GM18867 (cell line): ENCODE measurements around the gene MTARC2.
"Not testable (repeated sequence)": the region's sequence is repeated elsewhere in the genome, so short reads cannot be mapped to it uniquely, and the experiment has no call there.

Experiments used
- ATAC-seq: cut with Tn5 transposase; IDR thresholded peaks from one replicate; pipeline ENCODE4 v1.9.1; 2021; ENCODE audit warnings: mild to moderate bottlenecking, moderate library complexity; ENCODE audit not compliant: unreplicated experiment

Gene MTARC2

DNA sequence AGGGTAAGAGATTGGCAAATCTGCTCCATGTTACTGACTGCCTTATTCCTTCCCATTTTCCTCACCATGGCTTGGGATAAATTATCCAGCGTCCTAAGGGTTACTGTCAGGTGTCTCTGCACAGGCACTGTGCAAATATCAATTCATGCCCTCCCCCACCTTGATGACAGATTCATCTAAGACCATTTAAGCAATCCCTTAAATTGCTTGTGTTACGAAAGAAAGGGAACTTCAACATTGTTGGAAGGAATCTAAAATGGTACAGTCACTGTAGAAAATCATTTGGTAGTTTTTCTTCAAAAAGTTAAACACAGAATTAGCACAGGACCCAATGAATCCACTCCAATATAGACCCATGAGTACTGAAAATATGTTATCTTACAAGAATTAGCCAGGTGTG is 17.6 kb upstream of the MTARC2 start:
- ATAC-seq: no peak

- no peak for ATAC-seq
These were observed 16.0 kb upstream of the MTARC2 start for GRCh38 chr1:220732137-220732536.

DNA sequence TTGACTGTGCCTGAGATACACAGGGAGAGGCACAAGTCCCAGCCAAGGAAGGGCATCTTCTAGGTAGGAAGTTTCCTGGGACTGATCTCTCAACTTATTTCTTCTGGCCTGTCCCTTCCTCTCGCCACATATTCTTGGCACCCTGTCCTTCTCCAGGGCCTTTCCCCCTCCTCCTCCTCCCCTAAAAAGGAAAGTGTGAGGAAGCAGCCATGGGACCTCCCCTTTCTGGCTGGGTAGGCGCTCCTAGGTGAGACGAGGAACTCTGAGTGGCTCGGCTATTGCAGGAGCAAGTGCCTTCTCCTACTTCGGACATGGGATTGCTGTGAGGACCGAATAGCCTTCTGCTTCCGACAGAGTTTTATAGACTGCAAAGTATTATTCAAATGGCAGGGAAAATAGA is 15.5 kb upstream of the MTARC2 start:
- peak; percentile 8 for ATAC-seq

- peak; percentile 95 for ATAC-seq
These were observed 15.0 kb upstream of the MTARC2 start for GRCh38 chr1:220733086-220733601.

- ATAC-seq: no peak
These were observed 13.4 kb upstream of the MTARC2 start for GRCh38 chr1:220734571-220735326.

DNA sequence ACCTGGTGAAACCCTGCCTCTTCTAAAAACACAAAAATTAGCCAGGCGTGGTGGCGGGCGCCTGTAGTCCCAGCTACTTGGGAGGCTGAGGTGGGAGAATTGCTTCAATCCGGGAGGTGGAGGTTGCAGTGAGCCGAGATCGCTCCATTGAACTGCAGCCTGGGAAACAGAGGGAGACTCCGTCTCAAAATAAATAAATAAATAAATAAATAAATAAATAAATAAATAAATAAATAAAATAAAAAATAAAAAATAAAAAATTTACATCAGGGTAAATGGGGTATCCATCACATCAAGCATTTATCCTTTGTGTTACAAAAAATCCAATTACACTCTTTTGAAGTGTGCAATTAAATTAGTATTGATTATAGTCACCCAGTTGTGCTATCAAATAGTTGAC is 11.8 kb upstream of the MTARC2 start:
- not testable (repeated sequence) for ATAC-seq

GRCh38 chr1:220741349-220741748 is 6.8 kb upstream of the MTARC2 start:
- ATAC-seq: no peak

DNA sequence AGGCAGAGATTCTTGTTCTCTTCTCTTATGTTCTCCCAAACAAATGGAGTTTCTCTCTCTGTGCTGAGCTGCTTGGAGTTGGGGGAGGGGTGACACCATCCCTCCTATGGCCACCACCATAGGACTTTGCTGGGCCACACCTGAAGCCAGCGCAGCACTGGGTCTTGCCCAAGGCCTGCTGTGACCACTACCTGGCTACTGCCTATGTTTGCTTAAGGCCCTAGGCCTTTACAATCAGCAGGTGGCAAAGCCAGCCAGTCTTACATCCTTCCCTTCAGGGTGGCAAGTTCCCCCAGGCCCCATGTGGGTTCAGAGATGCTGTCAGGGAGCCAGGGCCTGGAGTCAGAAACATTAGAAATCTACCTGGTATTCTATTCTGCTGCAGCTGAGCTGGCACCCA is 6.3 kb upstream of the MTARC2 start:
- no peak for ATAC-seq

GRCh38 chr1:220742520-220742919 is 5.6 kb upstream of the MTARC2 start:
- no peak for ATAC-seq

GRCh38 chr1:220746851-220747250 is 1.3 kb upstream of the MTARC2 start:
- ATAC-seq: no peak

GRCh38 chr1:220747437-220748088 is 559 bp upstream of the MTARC2 start:
- no peak for ATAC-seq

DNA sequence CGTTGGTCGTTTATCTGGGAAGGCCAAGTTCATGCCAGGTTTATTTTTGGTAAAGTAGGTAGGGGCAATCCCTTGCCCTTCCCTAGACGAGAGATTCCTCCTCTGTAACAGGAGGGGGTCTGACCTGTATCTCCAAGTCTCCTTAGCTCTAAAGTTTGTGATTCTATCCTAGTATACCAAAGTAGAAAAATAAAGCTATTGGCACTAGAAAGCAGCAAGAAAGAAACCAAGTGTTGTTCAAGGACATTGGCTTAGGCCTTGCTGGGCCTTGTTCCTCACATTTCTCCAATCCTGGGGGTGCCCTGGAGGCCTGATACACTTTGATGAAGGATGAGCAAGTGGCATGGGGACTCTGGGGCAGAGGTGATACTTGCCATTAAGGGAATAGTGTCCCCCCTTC is 814 bp downstream of the MTARC2 start:
- no peak for ATAC-seq

DNA sequence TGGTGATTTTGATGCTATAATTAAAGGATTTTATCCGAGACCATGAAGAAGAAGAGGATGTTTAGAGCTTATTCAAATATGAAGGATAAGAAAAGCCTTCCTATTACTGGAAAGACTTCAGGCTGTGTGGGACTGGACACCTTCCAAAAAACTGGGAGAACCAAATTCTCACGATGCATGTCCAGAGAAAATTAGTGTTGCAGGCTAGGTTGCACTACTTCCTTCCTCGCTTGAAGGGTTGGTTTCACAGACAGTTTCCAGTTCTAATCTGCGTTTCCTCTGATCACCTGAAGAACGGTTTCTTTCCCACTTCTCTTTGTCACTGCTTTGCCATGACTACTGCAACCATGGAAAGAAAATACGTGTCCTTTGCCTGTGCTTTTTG is 2.0 kb downstream of the MTARC2 start:
- no peak for ATAC-seq

GRCh38 chr1:220751111-220751510 is 3.0 kb downstream of the MTARC2 start:
- ATAC-seq: no peak

DNA sequence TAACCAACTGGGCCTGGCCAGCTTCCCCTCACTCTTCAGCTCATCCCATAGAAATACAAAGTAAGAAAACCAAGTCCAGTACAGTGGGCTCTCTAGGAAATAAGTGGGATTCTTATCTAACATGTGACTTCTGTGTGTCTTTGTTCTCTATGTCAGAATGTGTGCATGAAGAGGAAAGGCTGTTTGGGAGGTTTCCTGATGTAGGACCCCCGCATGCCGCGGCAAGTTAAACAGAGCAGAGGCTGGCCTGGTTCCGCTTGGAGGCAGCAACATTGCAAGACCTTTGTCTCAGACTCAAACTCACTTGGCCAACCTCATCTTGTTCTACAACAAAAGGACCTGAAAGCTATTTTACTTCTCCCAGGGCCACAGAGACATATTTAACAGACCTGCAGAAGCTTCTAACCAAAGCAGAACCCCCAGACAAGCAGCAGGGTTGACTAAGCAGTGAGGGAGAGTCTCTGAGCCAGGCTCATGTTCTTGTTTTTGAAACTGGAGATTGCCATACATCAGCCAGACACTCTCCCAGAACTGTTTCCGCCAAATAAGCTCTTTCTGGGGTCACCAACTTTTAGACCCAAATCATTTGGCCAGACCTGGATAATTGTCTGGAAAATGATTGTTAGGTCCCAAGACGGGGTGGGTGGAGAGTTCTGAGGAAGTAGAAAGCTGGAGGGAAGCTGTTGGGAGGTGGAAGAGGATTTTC is 6.2 kb downstream of the MTARC2 start:
- ATAC-seq: no peak

- no peak for ATAC-seq
These were observed 6.8 kb downstream of the MTARC2 start for GRCh38 chr1:220754918-220755295.

GRCh38 chr1:220755309-220755708 is 7.2 kb downstream of the MTARC2 start:
- no peak for ATAC-seq

GRCh38 chr1:220757441-220757840 is 9.3 kb downstream of the MTARC2 start:
- no peak for ATAC-seq

DNA sequence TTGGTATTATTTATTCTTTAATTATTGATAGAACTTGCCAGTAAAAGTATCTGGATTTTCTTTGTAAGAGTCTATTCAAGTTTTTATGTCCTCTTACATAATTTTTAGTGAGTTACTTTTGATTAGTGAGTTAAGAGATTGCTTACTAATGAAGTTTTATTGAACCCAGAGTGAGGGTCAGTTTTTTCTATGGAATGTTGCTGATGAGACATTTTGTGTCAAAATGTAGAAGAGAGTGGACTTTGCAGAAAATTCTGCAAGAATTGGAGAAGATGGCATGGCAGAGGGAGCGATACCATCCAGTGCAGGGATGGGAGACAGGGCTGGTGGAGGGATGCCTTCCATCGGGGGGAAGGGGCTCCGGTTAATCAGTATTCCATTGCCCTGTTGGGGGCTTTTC is 11.0 kb downstream of the MTARC2 start:
- no peak for ATAC-seq

DNA sequence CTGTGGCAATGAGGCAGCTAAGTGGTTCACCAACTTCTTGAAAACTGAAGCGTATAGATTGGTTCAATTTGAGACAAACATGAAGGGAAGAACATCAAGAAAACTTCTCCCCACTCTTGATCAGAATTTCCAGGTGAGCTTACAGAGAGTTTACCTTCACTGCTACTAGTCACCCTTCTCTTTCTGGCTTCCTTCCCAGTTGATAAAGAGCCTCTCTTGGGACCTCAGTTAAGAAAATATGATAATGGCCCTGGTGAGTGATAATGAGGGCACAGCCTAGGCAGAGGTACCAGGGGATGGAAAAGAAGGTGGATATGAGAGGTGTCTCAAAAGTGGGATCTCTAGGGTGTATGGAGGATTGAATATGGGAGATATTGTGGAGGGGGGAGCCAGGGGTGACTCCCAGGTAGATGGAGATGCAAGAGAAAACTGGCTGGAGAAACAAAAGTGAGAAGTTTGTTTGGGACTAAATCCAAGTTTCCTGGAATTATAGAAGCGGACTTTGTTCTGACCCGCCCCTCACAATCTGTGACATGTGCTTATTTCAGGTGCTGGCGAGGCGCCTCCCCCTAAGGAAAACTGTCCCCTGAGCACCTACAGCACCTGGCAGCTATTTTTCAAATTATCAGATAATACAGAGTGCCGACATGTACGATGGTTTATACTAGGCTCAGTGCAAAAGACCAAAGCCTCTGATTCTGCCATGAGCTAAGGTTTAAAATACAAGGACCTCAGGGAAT is 13.7 kb downstream of the MTARC2 start:
- no peak for ATAC-seq

GRCh38 chr1:220764757-220765156 is 16.6 kb downstream of the MTARC2 start:
- no peak for ATAC-seq
